Fibroblast of villous mesenchyme (primary cell): ENCODE data around the gene EXOSC9. TPM values are rescaled to one million over a fixed set of nuclear protein-coding genes. Genes with fewer than 3 reads are reported as not detected.
A peak's percentile ranks its signal among the peaks of the same experiment; 100 is the strongest.

ENCODE experiments used
- DNase-seq: peaks from one replicate; pipeline ENCODE4 v3.0.0-alpha.2; 2010; ENCODE audit warnings: low read depth
- H3K4me3 ChIP-seq: 2 replicates; pipeline ENCODE4 v1.5.1; 2011; ENCODE audit warnings: low read depth, mild to moderate bottlenecking, low read length
- total RNA-seq: library from RNA; depleted of rRNA; stranded (reverse); fragments of >200 nt; gene quantifications from 2 replicates; pipeline ENCODE4 v1.2.3, GENCODE V29; 2012
- TF ChIP-seq, protein P1 (sequence below): IDR thresholded peaks from 2 replicates; pipeline ENCODE4 v1.5.1; 2012; ENCODE audit warnings: low read depth, mild to moderate bottlenecking, low read length; ENCODE audit not compliant: insufficient read depth

Gene EXOSC9
- total RNA-seq, 1 donor = 34.5 TPM

DNA sequence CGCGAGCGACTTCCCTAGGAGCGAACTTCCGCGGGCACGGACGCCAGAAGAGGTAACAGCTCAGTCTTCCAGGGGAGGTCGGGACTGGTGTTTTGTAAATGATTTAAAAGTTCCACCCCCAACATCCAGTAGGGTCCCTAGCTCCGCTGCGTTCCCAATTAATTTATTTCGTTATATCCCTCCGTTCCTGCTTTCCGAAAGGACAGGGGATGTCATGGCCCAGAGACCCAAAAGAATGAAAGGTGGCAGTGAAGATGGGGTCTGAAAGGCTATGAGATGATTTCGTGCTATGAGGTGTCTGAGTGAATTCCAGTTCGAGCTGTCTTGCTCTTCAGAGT is 35.8 kb upstream of the EXOSC9 start:
- no peak for DNase-seq
- TF ChIP-seq, protein P1, sequence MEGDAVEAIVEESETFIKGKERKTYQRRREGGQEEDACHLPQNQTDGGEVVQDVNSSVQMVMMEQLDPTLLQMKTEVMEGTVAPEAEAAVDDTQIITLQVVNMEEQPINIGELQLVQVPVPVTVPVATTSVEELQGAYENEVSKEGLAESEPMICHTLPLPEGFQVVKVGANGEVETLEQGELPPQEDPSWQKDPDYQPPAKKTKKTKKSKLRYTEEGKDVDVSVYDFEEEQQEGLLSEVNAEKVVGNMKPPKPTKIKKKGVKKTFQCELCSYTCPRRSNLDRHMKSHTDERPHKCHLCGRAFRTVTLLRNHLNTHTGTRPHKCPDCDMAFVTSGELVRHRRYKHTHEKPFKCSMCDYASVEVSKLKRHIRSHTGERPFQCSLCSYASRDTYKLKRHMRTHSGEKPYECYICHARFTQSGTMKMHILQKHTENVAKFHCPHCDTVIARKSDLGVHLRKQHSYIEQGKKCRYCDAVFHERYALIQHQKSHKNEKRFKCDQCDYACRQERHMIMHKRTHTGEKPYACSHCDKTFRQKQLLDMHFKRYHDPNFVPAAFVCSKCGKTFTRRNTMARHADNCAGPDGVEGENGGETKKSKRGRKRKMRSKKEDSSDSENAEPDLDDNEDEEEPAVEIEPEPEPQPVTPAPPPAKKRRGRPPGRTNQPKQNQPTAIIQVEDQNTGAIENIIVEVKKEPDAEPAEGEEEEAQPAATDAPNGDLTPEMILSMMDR = no peak
- peak overlapping the region; percentile 54 for H3K4me3 ChIP-seq

DNA sequence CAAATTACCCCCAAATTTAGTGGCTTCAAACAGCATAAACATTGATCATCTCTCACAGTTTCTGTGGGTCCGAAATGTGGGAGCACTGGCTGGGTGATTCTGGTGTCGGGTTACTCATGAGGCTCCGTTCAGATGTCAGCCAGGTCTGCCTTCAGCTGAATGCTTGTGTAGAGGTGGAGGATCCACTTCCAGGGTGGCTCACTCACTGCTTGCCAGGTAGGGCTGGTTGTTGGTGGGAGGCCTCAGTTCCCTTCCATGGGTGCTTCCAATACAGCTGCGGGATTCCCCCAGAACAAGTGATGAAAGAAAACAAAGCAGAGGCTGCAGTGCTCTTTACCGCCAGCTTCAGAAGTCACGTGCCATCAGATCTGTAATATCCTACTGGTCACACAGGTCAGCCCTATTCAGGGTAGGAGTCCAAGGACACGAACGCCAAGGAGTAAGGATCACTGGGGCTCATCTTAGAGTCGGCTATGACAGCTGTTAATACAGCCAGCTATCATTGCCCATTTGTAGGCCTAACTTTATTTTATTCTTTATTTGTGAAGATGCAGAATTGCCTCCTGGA is 35.1 kb upstream of the EXOSC9 start:
- TF ChIP-seq, protein P1 = no peak
- no peak for DNase-seq
- no peak overlapping the region for H3K4me3 ChIP-seq

DNA sequence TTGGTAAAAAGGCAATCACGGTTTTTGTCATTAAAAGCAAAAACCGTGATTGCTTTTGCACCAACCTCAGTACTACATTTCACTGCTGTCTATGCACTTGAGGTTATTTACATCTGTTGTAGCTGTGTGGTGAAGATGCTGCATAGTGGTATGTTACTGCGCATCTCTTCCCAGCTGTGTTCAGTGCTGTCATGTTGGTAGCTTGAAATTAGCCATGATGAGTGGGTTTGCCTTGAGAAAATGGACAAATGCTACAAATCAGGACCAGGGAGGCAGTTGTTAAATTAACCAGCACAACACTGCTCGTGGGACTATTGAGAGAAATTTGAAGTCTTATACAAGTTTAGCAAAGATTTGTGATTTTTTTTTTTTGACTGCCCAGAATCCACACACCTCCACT is 34.0 kb upstream of the EXOSC9 start:
- DNase-seq = no peak
- no peak overlapping the region for H3K4me3 ChIP-seq
- TF ChIP-seq, protein P1 = no peak

DNA sequence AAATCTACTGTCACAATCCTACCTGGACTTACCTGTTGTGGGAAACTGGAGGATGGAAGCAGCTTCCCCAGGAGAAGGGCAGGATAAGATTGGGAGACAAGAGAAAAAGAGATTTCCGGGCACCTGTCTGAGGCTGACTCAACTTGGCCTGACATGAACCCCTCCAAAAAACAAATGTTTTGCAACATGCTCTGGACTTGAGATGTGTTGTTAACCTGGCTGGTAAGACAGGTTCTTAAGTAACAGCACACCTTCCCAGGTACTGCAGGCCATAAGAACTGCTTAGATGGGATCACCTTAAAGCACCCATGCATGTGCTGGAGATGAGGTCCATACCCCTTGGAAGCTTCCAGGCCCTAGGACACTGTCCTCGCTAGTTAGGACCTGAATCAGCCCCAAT is 31.8 kb upstream of the EXOSC9 start:
- no peak for DNase-seq
- no peak overlapping the region for H3K4me3 ChIP-seq
- TF ChIP-seq, protein P1 = no peak

DNA sequence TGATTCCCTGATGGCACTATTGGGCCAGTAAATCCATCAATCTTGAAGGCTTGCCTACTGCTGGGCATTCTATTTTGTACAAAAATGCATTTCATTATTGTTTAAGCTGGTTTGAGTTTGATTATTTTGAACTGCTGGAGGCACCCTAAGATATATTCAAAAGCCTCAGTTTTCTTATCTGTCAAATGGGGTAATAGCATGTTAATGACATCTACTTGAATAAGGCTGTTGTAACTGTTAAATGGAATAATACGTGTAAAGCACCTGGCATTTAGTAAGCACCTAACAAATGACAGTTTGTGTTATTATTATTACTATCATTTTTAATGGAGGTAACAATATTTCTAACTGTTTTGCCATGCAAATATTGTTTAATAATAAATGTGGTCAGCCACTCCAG is 29.3 kb upstream of the EXOSC9 start:
- no peak for DNase-seq
- no peak overlapping the region for H3K4me3 ChIP-seq
- TF ChIP-seq, protein P1 = no peak

DNA sequence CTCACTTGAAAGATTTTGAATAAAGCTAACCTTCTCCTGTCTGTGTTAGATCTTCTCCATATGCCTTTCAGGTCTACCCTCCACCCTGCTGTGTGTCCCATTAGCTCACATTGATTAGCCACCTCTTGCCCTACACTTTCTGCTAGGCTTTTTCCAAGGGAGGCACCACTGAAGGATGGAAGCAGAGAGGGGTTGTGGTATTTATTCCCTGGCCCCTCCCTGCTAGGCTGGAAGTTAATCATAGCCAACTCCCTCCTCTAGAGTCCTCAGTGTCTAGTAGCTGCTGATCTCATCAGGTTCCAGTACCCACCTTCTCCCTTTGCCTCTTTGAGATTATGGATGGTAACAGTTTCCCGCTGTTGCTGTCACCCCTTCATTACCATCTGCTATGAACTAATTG is 27.2 kb upstream of the EXOSC9 start:
- TF ChIP-seq, protein P1 = no peak
- H3K4me3 ChIP-seq = no peak overlapping the region
- no peak for DNase-seq
